Thoracic aorta (tissue), 2 donors: ENCODE data around the gene NKAPL. TPM values are rescaled to one million over a fixed set of nuclear protein-coding genes. Genes with fewer than 3 reads are reported as not detected.
A peak's percentile ranks its signal among the peaks of the same experiment; 100 is the strongest.

ENCODE experiments used
- ATAC-seq: fragments of 150-250 bp; one replicate; pipeline ENCODE4 v1.8.0; 2017; ENCODE audit warnings: low read depth; ENCODE audit not compliant: insufficient number of reproducible peaks, low FRiP score
- DNase-seq: peaks from one replicate; pipeline ENCODE4 v3.0.0-alpha.2; 2020; ENCODE audit warnings: low spot score
- H3K27ac ChIP-seq, 2 donors: fragments of 200-600 bp; sonication (generic); 1 replicate in 1 of 2; 2 replicates in 1 of 2; pipeline ENCODE4 v1.5.1; 2016; ENCODE audit warnings: mild to moderate bottlenecking in 2 of 2, moderate library complexity in 2 of 2
- H3K27me3 ChIP-seq: fragments of 200-600 bp; sonication (generic); replicated peaks from 2 replicates; pipeline ENCODE4 v1.6.0; 2016; ENCODE audit warnings: mild to moderate bottlenecking; ENCODE audit not compliant: insufficient read depth
- H3K36me3 ChIP-seq: fragments of 200-600 bp; sonication (generic); one replicate; pipeline ENCODE4 v1.5.1; 2016
- H3K4me1 ChIP-seq, 2 donors: fragments of 200-600 bp; sonication (generic); 1 replicate in 1 of 2; 2 replicates in 1 of 2; pipeline versions ENCODE4 v1.5.1 to v1.6.0; 2016; ENCODE audit warnings: low read depth in 2 of 2, mild to moderate bottlenecking in 1 of 2; ENCODE audit not compliant: control insufficient read depth in 1 of 2
- H3K4me3 ChIP-seq: fragments of 200-600 bp; sonication (generic); 2 replicates; pipeline ENCODE4 v1.5.1; 2016; ENCODE audit warnings: mild to moderate bottlenecking
- H3K9me3 ChIP-seq: fragments of 200-600 bp; sonication (generic); 2 replicates; pipeline ENCODE4 v1.5.1; 2016
- total RNA-seq, 2 donors: library from RNA; depleted of rRNA; stranded (reverse); fragments of >200 nt; gene quantifications; one replicate each; pipeline versions ENCODE4 v1.1.0 to v1.2.3, GENCODE V29; 2016
- TF ChIP-seq, protein P1 (sequence below): fragments of 200-600 bp; sonication (generic); IDR thresholded peaks from one replicate; pipeline ENCODE4 v1.5.1; 2019; ENCODE audit warnings: antibody characterized with exemption

Gene NKAPL
- total RNA-seq, 2 donors from 2014 or later = 0.49 to 1.1 TPM

DNA sequence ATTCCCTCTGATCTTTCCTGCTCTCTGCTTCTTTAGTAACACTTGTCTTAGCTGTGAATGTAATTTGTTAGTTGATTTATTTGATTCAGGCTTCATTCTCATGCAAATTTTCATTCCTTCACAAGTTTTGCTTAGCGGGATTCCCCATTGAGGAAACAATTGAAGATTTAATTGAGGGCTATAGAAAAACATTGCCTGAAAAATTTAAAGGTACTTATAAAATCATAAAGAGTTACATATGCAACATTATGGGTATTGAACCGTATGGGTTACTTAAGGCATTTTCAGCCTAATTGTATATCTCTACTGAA lies 45.9 kb upstream of the NKAPL start:
- DNase-seq (no peak), ATAC-seq (no peak)
- H3K27me3 ChIP-seq = peaks cover 12% of the 10 kb centered on the region
- H3K36me3 ChIP-seq = no peaks in the 10 kb centered on the region
- no peaks in the 10 kb centered on the region for H3K9me3 ChIP-seq
- peak overlapping the region; percentile 60 for H3K4me3 ChIP-seq
- H3K4me1 ChIP-seq = peaks cover 3 to 17% of the 10 kb centered on the region in 2 donors
- TF ChIP-seq, protein P1, sequence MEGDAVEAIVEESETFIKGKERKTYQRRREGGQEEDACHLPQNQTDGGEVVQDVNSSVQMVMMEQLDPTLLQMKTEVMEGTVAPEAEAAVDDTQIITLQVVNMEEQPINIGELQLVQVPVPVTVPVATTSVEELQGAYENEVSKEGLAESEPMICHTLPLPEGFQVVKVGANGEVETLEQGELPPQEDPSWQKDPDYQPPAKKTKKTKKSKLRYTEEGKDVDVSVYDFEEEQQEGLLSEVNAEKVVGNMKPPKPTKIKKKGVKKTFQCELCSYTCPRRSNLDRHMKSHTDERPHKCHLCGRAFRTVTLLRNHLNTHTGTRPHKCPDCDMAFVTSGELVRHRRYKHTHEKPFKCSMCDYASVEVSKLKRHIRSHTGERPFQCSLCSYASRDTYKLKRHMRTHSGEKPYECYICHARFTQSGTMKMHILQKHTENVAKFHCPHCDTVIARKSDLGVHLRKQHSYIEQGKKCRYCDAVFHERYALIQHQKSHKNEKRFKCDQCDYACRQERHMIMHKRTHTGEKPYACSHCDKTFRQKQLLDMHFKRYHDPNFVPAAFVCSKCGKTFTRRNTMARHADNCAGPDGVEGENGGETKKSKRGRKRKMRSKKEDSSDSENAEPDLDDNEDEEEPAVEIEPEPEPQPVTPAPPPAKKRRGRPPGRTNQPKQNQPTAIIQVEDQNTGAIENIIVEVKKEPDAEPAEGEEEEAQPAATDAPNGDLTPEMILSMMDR = no peak
- no peak overlapping the region for H3K27ac ChIP-seq

DNA sequence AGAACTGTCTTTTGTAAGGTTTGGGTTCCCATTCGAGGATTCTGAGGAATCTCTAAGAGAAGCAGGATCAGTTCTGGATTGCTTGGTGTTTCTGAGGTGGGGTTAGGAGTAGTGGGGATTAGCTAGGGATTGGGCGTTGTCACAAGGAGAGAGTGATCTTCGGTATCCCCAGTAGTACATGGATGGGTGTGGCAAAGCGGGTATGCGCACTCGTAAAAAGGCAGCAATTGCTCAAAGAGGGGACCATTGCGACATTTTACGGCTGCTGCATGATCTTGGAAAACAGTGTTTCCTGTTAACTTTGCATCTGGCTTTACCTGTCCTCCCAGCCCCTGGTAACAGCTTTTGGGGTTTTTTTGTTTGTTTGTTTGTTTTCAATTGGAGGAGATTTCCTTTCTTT lies 43.7 kb upstream of the NKAPL start:
- H3K27ac ChIP-seq = no peak overlapping the region
- TF ChIP-seq, protein P1 = no peak
- no peak for ATAC-seq
- H3K27me3 ChIP-seq = no peaks in the 10 kb centered on the region
- H3K4me1 ChIP-seq = peaks cover 9 to 21% of the 10 kb centered on the region in 2 donors
- no peaks in the 10 kb centered on the region for H3K36me3 ChIP-seq
- no peaks in the 10 kb centered on the region for H3K9me3 ChIP-seq
- no peak overlapping the region for H3K4me3 ChIP-seq
- no peak for DNase-seq

DNA sequence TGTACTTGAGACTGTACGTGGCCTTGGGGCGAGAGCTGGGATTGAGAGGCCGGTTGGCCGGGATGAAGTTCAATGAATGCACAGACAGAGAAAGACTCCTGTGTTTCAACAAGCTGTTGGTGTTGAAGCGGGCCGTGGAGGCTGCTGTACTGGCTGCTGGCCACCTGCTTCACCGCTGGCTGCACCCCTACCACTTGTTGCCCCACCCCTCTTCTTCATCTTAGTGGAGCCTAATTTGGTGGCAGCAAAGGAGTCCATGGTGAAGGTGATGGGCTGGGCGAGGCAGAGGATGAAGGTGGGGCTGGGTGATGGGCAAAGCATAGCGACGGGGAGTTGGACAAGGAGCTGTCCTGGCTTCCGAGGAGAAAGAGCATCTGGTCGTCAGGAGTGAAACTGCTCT lies 41.2 kb upstream of the NKAPL start:
- DNase-seq = no peak
- no peak overlapping the region for H3K27ac ChIP-seq
- H3K36me3 ChIP-seq = no peaks in the 10 kb centered on the region
- peaks cover 9 to 11% of the 10 kb centered on the region in 2 donors for H3K4me1 ChIP-seq
- no peaks in the 10 kb centered on the region for H3K9me3 ChIP-seq
- peak overlapping the region; percentile 90 for H3K4me3 ChIP-seq
- TF ChIP-seq, protein P1 = no peak
- no peaks in the 10 kb centered on the region for H3K27me3 ChIP-seq
- no peak for ATAC-seq

DNA sequence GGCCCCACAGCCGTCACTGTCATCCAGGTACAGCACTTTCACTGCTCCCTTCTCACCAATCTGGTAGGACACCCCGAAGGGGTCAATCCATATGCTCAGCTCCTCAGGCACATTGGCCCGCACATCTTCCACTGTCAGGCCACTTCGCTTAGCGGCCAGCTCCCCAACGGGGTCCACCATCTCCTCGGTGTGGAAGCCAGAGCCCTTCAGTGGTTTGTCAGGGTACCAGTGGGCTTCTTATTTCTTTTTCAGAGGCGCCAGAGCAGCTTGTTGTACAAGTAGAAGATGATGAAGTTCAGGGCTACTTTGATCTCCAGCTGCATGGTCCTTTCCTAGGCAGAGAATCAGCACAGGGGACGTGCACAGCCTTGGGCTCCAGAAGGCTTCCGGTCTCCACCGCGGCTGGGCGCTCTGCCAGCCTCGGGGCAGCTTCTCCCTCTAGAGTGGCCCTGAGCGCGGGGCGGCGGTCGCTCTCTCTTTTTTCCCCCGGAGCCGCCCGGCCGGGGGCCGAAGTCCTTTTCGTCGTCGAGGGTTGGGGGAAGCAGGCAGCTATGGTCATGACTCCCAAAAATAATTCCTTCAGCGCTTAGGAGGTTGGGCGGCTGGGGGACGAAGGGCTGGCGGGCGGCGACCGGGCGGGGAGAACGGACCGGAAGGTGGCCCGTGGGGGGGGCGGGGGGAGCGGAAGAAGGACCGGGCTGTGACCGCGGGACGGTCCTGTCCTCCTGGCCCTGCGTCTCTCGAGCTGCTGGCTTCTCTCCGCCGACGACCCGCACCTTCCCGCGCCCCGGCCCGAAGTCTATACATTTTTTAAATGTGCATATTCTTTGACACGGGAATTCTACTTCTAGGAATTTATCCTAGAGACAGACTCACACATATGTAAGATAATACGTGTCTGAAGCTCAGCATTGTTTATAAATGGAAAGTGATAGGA lies 40.5 kb upstream of the NKAPL start:
- Histone ChIP-seq H3K27me3 (no peaks in the 10 kb centered on the region), H3K27ac (peak overlapping the region; percentile 10 to 65), H3K4me1 (peaks cover 9 to 11% of the 10 kb centered on the region in 2 donors), H3K9me3 (no peaks in the 10 kb centered on the region), H3K36me3 (no peaks in the 10 kb centered on the region), H3K4me3 (peak overlapping the region; percentile 90)
- no peak for DNase-seq
- peak; percentile 81 for ATAC-seq
- TF ChIP-seq, protein P1 = no peak

DNA sequence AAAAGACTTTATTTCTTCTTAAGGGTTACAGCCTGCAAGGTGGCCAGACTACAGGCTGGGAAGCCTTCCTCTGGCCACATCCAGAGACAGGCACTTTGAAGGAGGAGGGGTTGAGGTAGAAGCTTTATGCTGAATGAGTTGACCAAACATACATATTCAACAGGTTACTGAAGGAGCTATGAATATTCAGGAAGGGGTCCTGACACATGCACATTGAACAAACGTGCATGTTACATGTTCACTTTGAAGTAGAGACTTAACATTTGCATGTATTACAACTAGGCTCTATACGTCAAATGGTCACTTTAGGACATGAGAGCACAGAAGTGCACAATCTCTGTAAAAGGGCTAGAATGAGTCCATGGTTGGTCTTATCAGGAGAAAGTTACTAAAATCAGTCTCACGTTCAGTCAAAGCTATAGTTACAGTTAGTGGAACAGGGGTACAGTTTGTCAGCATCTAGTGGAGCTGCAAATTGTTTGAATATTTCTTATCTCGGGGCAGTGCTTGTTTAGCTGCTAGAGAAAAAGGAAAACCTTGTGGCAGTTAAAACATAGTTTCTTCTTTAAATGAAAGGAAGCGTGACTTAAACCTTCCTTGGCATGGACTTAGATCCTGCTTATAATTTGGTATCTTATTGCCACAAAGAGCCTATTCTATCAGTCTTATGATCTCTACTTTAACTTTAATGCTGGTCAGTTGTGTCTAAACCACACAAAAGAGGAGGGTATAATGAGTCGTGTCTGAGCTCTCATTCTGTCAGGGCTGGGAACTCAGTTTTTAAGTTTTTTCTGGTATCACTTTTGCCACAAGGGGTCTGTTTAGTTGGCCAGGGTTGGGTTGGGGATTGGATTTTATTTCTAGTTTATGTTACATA lies 38.6 kb upstream of the NKAPL start:
- no peak overlapping the region for H3K4me3 ChIP-seq
- TF ChIP-seq, protein P1 = no peak
- no peak for ATAC-seq
- H3K4me1 ChIP-seq = peaks cover 9 to 14% of the 10 kb centered on the region in 2 donors
- no peaks in the 10 kb centered on the region for H3K9me3 ChIP-seq
- no peak overlapping the region for H3K27ac ChIP-seq
- H3K27me3 ChIP-seq = no peaks in the 10 kb centered on the region
- H3K36me3 ChIP-seq = no peaks in the 10 kb centered on the region
- DNase-seq = no peak
